Parathyroid adenoma (tissue), 2 donors: ENCODE measurements around the gene NOXRED1.

Experiments used
- H2AFZ ChIP-seq: fragments of 300-600 bp; sonication (generic); one replicate; pipeline ENCODE4 v1.7.0; 2017; ENCODE audit warnings: antibody characterized with exemption, mild to moderate bottlenecking
- H3K27ac ChIP-seq: fragments of 300-600 bp; sonication (generic); one replicate; pipeline ENCODE4 v1.7.0; 2017
- H3K27me3 ChIP-seq: fragments of 300-600 bp; sonication (generic); one replicate; pipeline ENCODE4 v1.7.0; 2017; ENCODE audit warnings: low read length; ENCODE audit not compliant: control insufficient read depth, insufficient read depth
- H3K36me3 ChIP-seq: fragments of 300-600 bp; sonication (generic); one replicate; pipeline ENCODE4 v1.7.0; 2017; ENCODE audit warnings: low read length; ENCODE audit not compliant: control insufficient read depth, insufficient read depth
- H3K4me1 ChIP-seq: fragments of 300-600 bp; sonication (generic); one replicate; pipeline ENCODE4 v1.7.0; 2017; ENCODE audit warnings: control low read depth
- H3K4me2 ChIP-seq: fragments of 300-600 bp; sonication (generic); one replicate; pipeline ENCODE4 v1.7.0; 2017; ENCODE audit warnings: low read length
- H3K4me3 ChIP-seq: fragments of 300-600 bp; sonication (generic); one replicate; pipeline ENCODE4 v1.7.0; 2017; ENCODE audit warnings: low read depth, low read length
- H3K79me2 ChIP-seq: fragments of 300-600 bp; sonication (generic); one replicate; pipeline ENCODE4 v1.7.0; 2017; ENCODE audit warnings: control low read depth
- H3K9ac ChIP-seq: fragments of 300-600 bp; sonication (generic); one replicate; pipeline ENCODE4 v1.7.0; 2017; ENCODE audit warnings: mild to moderate bottlenecking
- H3K9me3 ChIP-seq: fragments of 300-600 bp; sonication (generic); one replicate; pipeline ENCODE4 v1.7.0; 2017; ENCODE audit warnings: low read length; ENCODE audit not compliant: control insufficient read depth
- CTCF ChIP-seq: fragments of 300-600 bp; sonication (generic); IDR thresholded peaks from one replicate; pipeline ENCODE4 v1.7.0; 2017; ENCODE audit warnings: antibody characterized with exemption, mild to moderate bottlenecking
- donor health status: primary hyperparathyroidism.

Gene NOXRED1

GRCh38 chr14:77455966-77456640 is 32.8 kb upstream of the NOXRED1 start:
- Histone ChIP-seq H3K9ac (no peak overlapping the region), H3K4me1 (peaks cover 14% of the 10 kb centered on the region), H3K36me3 (no peaks in the 10 kb centered on the region), H3K9me3 (no peaks in the 10 kb centered on the region), H3K27ac (no peak overlapping the region), H3K27me3 (no peaks in the 10 kb centered on the region), H3K4me2 (peak overlapping the region; percentile 51), H2AFZ (no peak overlapping the region), H3K79me2 (peaks cover 36% of the 10 kb centered on the region), H3K4me3 (no peak overlapping the region)
- TF ChIP-seq CTCF = no peak

- no peaks in the 10 kb centered on the region for H3K27me3 ChIP-seq
- no peak for TF ChIP-seq CTCF
- no peak overlapping the region for H3K27ac ChIP-seq
- H3K4me2 ChIP-seq = no peak overlapping the region
- H3K4me1 ChIP-seq = no peaks in the 10 kb centered on the region
- H3K79me2 ChIP-seq = no peaks in the 10 kb centered on the region
- no peak overlapping the region for H2AFZ ChIP-seq
- no peaks in the 10 kb centered on the region for H3K36me3 ChIP-seq
- H3K9me3 ChIP-seq = no peaks in the 10 kb centered on the region
- no peak overlapping the region for H3K9ac ChIP-seq
- no peak overlapping the region for H3K4me3 ChIP-seq
Measured at GRCh38 chr14:77442196-77442595, 18.9 kb upstream of the NOXRED1 start.

GRCh38 chr14:77439861-77440260 is 16.5 kb upstream of the NOXRED1 start:
- no peaks in the 10 kb centered on the region for H3K27me3 ChIP-seq
- H2AFZ ChIP-seq = no peak overlapping the region
- no peaks in the 10 kb centered on the region for H3K79me2 ChIP-seq
- TF ChIP-seq CTCF = no peak
- no peak overlapping the region for H3K4me3 ChIP-seq
- H3K4me1 ChIP-seq = no peaks in the 10 kb centered on the region
- no peak overlapping the region for H3K9ac ChIP-seq
- no peaks in the 10 kb centered on the region for H3K9me3 ChIP-seq
- no peaks in the 10 kb centered on the region for H3K36me3 ChIP-seq
- H3K4me2 ChIP-seq = no peak overlapping the region
- no peak overlapping the region for H3K27ac ChIP-seq

GRCh38 chr14:77438596-77438995 is 15.3 kb upstream of the NOXRED1 start:
- H3K9me3 ChIP-seq = no peaks in the 10 kb centered on the region
- H2AFZ ChIP-seq = no peak overlapping the region
- H3K79me2 ChIP-seq = no peaks in the 10 kb centered on the region
- H3K4me3 ChIP-seq = no peak overlapping the region
- no peak for TF ChIP-seq CTCF
- no peaks in the 10 kb centered on the region for H3K36me3 ChIP-seq
- H3K27ac ChIP-seq = no peak overlapping the region
- no peak overlapping the region for H3K9ac ChIP-seq
- no peaks in the 10 kb centered on the region for H3K4me1 ChIP-seq
- no peak overlapping the region for H3K4me2 ChIP-seq
- H3K27me3 ChIP-seq = no peaks in the 10 kb centered on the region

GRCh38 chr14:77436042-77436441 is 12.7 kb upstream of the NOXRED1 start:
- TF ChIP-seq CTCF = no peak
- Histone ChIP-seq H3K27me3 (no peaks in the 10 kb centered on the region), H3K27ac (no peak overlapping the region), H2AFZ (no peak overlapping the region), H3K9ac (no peak overlapping the region), H3K36me3 (no peaks in the 10 kb centered on the region), H3K4me2 (no peak overlapping the region), H3K79me2 (no peaks in the 10 kb centered on the region), H3K4me1 (no peaks in the 10 kb centered on the region), H3K9me3 (no peaks in the 10 kb centered on the region), H3K4me3 (no peak overlapping the region)
